Neural cell (in vitro differentiated cells): ENCODE measurements around the gene IFFO2. TPM values are rescaled to one million over a fixed set of nuclear protein-coding genes. Genes with fewer than 3 reads are reported as not detected.

Experiments used
- H2AFZ ChIP-seq: fragments of 200-600, 300-800 bp; sonication (generic), shearing (Covaris generic); 2 replicates; pipeline ENCODE4 v1.6.0; 2014; ENCODE audit warnings: low read depth, mild to moderate bottlenecking, antibody characterized with exemption, low read length, moderate library complexity
- H3F3A ChIP-seq: fragments of 200-600 bp; shearing (Covaris generic); 2 replicates; pipeline ENCODE4 v1.6.1; 2016; ENCODE audit warnings: mild to moderate bottlenecking, moderate library complexity, mixed read lengths, antibody characterized with exemption, low read length; ENCODE audit not compliant: insufficient read depth, poor library complexity, severe bottlenecking
- H3K27ac ChIP-seq: fragments of 200-600, 300-800 bp; sonication (generic), shearing (Covaris generic); 2 replicates; pipeline ENCODE4 v1.5.1; 2014; ENCODE audit warnings: mild to moderate bottlenecking, low read length, moderate library complexity
- H3K27me3 ChIP-seq: fragments of 300-800, 200-600 bp; sonication (generic), shearing (Covaris generic); 2 replicates; pipeline ENCODE4 v1.6.0; 2014; ENCODE audit warnings: mild to moderate bottlenecking, low read depth, low read length, moderate library complexity; ENCODE audit not compliant: insufficient read depth
- H3K36me3 ChIP-seq: fragments of 300-800, 200-600 bp; sonication (generic), shearing (Covaris generic); 2 replicates; pipeline ENCODE4 v1.5.1; 2014; ENCODE audit warnings: mild to moderate bottlenecking, antibody characterized with exemption, low read length, moderate library complexity; ENCODE audit not compliant: insufficient read depth
- H3K4me2 ChIP-seq: fragments of 300-800, 200-600 bp; sonication (generic), shearing (Covaris generic); 2 replicates; pipeline ENCODE4 v1.6.0; 2014; ENCODE audit warnings: mild to moderate bottlenecking, low read length
- H3K4me3 ChIP-seq: fragments of 300-800, 200-600 bp; sonication (generic), shearing (Covaris generic); 2 replicates; pipeline ENCODE4 v1.5.1; 2014; ENCODE audit warnings: mild to moderate bottlenecking, low read length, moderate library complexity
- H3K79me2 ChIP-seq: fragments of 200-600 bp; shearing (Covaris generic); replicated peaks from 2 replicates; pipeline ENCODE4 v1.6.0; 2014; ENCODE audit warnings: mild to moderate bottlenecking, low read length, moderate library complexity; ENCODE audit not compliant: insufficient read depth
- H3K9ac ChIP-seq: fragments of 300-800, 200-600 bp; sonication (generic), shearing (Covaris generic); 2 replicates; pipeline ENCODE4 v1.6.1; 2016; ENCODE audit warnings: mild to moderate bottlenecking, low read length, mixed read lengths
- H3K9me2 ChIP-seq: fragments of 200-600 bp; shearing (Covaris generic); 2 replicates; pipeline ENCODE4 v1.6.1; 2016; ENCODE audit warnings: mild to moderate bottlenecking, low read length, mixed read lengths; ENCODE audit not compliant: insufficient read depth
- H3K9me3 ChIP-seq: fragments of 200-600, 300-800 bp; sonication (generic), shearing (Covaris generic); 2 replicates; pipeline ENCODE4 v1.6.1; 2016; ENCODE audit warnings: mild to moderate bottlenecking, mixed run types, low read length, moderate library complexity, mixed read lengths
- H4K20me1 ChIP-seq: fragments of 200-600 bp; shearing (Covaris generic); 2 replicates; pipeline ENCODE4 v1.6.1; 2016; ENCODE audit warnings: mild to moderate bottlenecking, mixed run types; ENCODE audit not compliant: insufficient read depth
- EP300 ChIP-seq: fragments of 450-650 bp; conservative IDR thresholded peaks from 2 replicates; pipeline ENCODE4 v1.6.1; 2014; ENCODE audit warnings: antibody characterized with exemption, mild to moderate bottlenecking, moderate library complexity; ENCODE audit not compliant: poor library complexity, severe bottlenecking
- EZH2 ChIP-seq: fragments of 200-600, 300-800 bp; shearing (Covaris generic), sonication (generic); IDR thresholded peaks from 2 replicates; pipeline ENCODE4 v1.6.1; 2014; ENCODE audit warnings: antibody characterized with exemption, low read length, borderline replicate concordance, mild to moderate bottlenecking; ENCODE audit not compliant: insufficient read depth, poor library complexity, severe bottlenecking
- MXI1 ChIP-seq: fragments of 450-650 bp; conservative IDR thresholded peaks from 2 replicates; pipeline ENCODE4 v1.6.1; 2014; ENCODE audit warnings: antibody characterized with exemption, mild to moderate bottlenecking; ENCODE audit not compliant: poor library complexity, severe bottlenecking
- POLR2AphosphoS5 ChIP-seq: IDR thresholded peaks from 2 replicates; pipeline ENCODE4 v1.6.1; 2012
- RAD21 ChIP-seq: fragments of 450-650 bp; conservative IDR thresholded peaks from 2 replicates; pipeline ENCODE4 v1.6.1; 2014; ENCODE audit warnings: antibody characterized with exemption, mild to moderate bottlenecking, moderate library complexity
- REST ChIP-seq: IDR thresholded peaks from 2 replicates; pipeline ENCODE4 v1.6.1; 2012; ENCODE audit warnings: borderline replicate concordance
- SMC3 ChIP-seq: fragments of 450-650 bp; conservative IDR thresholded peaks from 2 replicates; pipeline ENCODE4 v1.6.1; 2014; ENCODE audit warnings: antibody characterized with exemption, mild to moderate bottlenecking, moderate library complexity; ENCODE audit not compliant: poor library complexity
- TAF1 ChIP-seq: IDR thresholded peaks from 2 replicates; pipeline ENCODE4 v1.6.1; 2012; ENCODE audit warnings: low read depth
- polyA plus RNA-seq: library from polyadenylated mRNA; depleted of rRNA; stranded (reverse); fragments of >200 nt; gene quantifications from 2 replicates; pipeline ENCODE4 v1.2.3, GENCODE V29; 2014
- TF ChIP-seq, protein P1 (sequence below): fragments of 450-650 bp; IDR thresholded peaks from 2 replicates; pipeline ENCODE4 v1.5.1; 2014; ENCODE audit warnings: antibody characterized with exemption, mild to moderate bottlenecking, moderate library complexity; ENCODE audit not compliant: poor library complexity, severe bottlenecking

The IFFO2 gene
- polyA plus RNA-seq, 1 donor from 2014 or later, result 2.6 TPM

DNA sequence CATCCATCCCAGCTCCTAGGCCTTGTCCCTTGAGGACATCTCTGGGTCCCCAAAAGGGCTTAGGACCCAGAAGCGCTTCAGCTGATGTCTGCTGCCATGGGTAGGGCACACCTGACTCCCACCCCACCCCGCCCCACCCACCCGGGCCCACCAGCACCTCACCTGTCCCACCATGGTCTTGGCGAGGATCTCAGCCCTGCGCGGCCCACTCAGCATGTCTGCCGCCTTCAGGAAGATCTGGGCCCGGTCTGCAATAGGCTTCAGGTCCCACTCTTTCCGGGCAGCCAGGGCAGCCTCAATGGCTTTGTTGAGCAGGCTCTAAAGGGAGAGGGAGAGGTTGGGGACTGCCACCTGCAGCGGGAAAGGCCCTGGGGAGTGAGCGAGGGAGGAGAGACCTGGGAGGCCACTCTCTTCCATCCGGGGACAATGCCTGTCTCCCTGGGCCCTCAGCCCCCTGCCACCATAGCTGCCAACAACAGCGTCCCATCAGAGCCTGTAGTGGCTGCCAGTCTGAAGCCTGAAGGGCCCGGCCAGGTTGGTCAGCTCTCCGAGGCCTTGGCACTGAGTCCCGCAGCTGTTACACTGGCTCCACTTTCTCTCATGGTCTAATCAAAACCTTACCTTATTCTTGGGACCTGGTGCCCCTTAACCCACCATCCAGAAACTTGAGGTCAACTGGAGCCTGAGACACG, 71.0 kb downstream of the IFFO2 start:
- H3K27me3 ChIP-seq, result no peaks in the 10 kb centered on the region
- no peak overlapping the region for H3K9ac ChIP-seq
- no peak overlapping the region for H3K4me2 ChIP-seq
- no peaks in the 10 kb centered on the region for H3K36me3 ChIP-seq
- H4K20me1 ChIP-seq, result no peaks in the 10 kb centered on the region
- no peaks in the 10 kb centered on the region for H3F3A ChIP-seq
- H3K27ac ChIP-seq, result no peak overlapping the region
- no peaks in the 10 kb centered on the region for H3K79me2 ChIP-seq
- H3K9me2 ChIP-seq, result no peaks in the 10 kb centered on the region
- H2AFZ ChIP-seq, result no peak overlapping the region
- TF ChIP-seq RAD21 (no peak), SMC3 (no peak)
- no peak overlapping the region for H3K4me3 ChIP-seq
- H3K9me3 ChIP-seq, result no peaks in the 10 kb centered on the region

GRCh38 chr1:18884727-18885126, 71.7 kb downstream of the IFFO2 start:
- Histone ChIP-seq H2AFZ (no peak overlapping the region), H3K36me3 (no peaks in the 10 kb centered on the region), H3K27me3 (no peaks in the 10 kb centered on the region), H3F3A (no peaks in the 10 kb centered on the region), H3K4me2 (no peak overlapping the region), H3K4me3 (no peak overlapping the region), H3K9me3 (no peaks in the 10 kb centered on the region), H3K9ac (no peak overlapping the region), H4K20me1 (no peaks in the 10 kb centered on the region), H3K9me2 (no peaks in the 10 kb centered on the region), H3K27ac (no peak overlapping the region), H3K79me2 (no peaks in the 10 kb centered on the region)
- no peak for TF ChIP-seq EP300
- TF ChIP-seq, protein P1, sequence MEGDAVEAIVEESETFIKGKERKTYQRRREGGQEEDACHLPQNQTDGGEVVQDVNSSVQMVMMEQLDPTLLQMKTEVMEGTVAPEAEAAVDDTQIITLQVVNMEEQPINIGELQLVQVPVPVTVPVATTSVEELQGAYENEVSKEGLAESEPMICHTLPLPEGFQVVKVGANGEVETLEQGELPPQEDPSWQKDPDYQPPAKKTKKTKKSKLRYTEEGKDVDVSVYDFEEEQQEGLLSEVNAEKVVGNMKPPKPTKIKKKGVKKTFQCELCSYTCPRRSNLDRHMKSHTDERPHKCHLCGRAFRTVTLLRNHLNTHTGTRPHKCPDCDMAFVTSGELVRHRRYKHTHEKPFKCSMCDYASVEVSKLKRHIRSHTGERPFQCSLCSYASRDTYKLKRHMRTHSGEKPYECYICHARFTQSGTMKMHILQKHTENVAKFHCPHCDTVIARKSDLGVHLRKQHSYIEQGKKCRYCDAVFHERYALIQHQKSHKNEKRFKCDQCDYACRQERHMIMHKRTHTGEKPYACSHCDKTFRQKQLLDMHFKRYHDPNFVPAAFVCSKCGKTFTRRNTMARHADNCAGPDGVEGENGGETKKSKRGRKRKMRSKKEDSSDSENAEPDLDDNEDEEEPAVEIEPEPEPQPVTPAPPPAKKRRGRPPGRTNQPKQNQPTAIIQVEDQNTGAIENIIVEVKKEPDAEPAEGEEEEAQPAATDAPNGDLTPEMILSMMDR, result no peak
- TF ChIP-seq REST, result no peak
- no peak for TF ChIP-seq TAF1

DNA sequence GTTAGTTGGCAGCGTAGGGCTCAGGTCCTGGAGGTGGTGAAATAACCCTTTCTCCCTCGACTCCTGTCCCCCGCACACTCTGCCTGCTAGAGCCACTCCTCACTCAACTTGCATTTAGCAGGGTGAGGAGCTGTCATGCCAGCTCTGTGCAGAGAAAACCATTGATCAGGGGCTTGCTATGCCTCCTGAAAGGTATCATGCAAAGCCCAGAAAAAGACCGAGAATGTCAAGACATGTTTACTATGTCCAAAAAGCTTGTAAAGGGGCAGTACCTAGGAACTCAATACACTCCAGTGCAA, 72.1 kb downstream of the IFFO2 start:
- no peaks in the 10 kb centered on the region for H4K20me1 ChIP-seq
- TF ChIP-seq REST (no peak), TAF1 (no peak), EZH2 (no peak), SMC3 (peak; percentile 35), EP300 (no peak), POLR2AphosphoS5 (no peak), MXI1 (no peak), RAD21 (peak; percentile 3)
- TF ChIP-seq, protein P1, result peak; percentile 21
- H3K9ac ChIP-seq, result no peak overlapping the region
- no peak overlapping the region for H2AFZ ChIP-seq
- no peaks in the 10 kb centered on the region for H3K9me3 ChIP-seq
- H3K79me2 ChIP-seq, result no peaks in the 10 kb centered on the region
- H3K36me3 ChIP-seq, result no peaks in the 10 kb centered on the region
- H3F3A ChIP-seq, result no peaks in the 10 kb centered on the region
- H3K27ac ChIP-seq, result no peak overlapping the region
- no peak overlapping the region for H3K4me2 ChIP-seq
- H3K4me3 ChIP-seq, result no peak overlapping the region
- no peaks in the 10 kb centered on the region for H3K27me3 ChIP-seq
- no peaks in the 10 kb centered on the region for H3K9me2 ChIP-seq
